ENCODE measurements around the gene SCN5A. TPM values are rescaled to one million over a fixed set of nuclear protein-coding genes. Genes with fewer than 3 reads are reported as not detected.

The SCN5A gene
- total RNA-seq, 1 donor from 2014 or later = 1.4 TPM

DNA sequence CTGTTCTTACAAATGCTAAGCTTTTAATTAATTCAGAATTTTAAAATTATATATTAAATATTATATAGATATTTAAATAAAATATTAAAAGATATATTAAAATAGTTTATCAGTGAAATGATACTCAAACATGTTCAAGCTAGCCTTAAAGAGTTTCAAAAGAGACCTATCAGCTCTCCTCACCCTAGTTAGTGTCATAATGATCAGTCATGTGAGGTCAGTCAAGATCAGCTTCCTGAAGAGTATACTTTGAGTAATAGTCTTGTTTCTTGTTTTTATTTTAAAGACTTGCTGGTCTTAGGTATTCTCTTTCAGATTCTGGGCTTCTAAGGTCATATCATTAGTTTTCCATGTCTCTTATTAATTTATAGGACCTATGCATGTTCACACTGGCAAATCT is 138.9 kb downstream of the SCN5A start:
- H3K36me3 Mint-ChIP-seq = peaks cover 21% of the 10 kb centered on the region
- no peaks in the 10 kb centered on the region for H3K4me1 Mint-ChIP-seq
- H3K9me3 Mint-ChIP-seq = no peaks in the 10 kb centered on the region
- H3K4me3 Mint-ChIP-seq = no peak overlapping the region
- H3K27me3 Mint-ChIP-seq (ENCODE audit: low read depth) = no peaks in the 10 kb centered on the region
- TF ChIP-seq, protein P1, sequence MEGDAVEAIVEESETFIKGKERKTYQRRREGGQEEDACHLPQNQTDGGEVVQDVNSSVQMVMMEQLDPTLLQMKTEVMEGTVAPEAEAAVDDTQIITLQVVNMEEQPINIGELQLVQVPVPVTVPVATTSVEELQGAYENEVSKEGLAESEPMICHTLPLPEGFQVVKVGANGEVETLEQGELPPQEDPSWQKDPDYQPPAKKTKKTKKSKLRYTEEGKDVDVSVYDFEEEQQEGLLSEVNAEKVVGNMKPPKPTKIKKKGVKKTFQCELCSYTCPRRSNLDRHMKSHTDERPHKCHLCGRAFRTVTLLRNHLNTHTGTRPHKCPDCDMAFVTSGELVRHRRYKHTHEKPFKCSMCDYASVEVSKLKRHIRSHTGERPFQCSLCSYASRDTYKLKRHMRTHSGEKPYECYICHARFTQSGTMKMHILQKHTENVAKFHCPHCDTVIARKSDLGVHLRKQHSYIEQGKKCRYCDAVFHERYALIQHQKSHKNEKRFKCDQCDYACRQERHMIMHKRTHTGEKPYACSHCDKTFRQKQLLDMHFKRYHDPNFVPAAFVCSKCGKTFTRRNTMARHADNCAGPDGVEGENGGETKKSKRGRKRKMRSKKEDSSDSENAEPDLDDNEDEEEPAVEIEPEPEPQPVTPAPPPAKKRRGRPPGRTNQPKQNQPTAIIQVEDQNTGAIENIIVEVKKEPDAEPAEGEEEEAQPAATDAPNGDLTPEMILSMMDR (IDR thresholded peaks at IDR 0.05; ENCODE audit: unreplicated experiment) = no peak
- no peak for DNase-seq (ENCODE audit: low spot score in 2 of 2, unreplicated experiment in 2 of 2)
- H3K27ac Mint-ChIP-seq = no peak overlapping the region

DNA sequence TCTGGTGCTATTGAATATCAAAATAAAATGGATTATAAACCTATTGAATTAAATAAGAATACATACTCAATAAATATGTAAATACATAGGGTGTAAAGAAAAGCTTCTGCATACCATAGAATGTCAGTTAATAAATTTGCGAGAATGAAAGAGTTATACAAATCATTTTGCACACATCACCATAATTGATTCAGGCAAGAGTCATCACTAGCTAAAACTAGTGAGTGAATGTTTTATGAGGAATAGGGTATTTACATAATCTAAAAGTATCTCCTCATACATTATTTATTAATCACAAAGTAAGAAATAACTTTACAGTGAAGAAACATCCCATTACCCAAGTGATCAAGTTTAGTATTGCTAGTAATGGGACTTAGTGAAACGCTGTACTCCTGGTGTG is 139.8 kb downstream of the SCN5A start:
- DNase-seq (ENCODE audit: low spot score in 2 of 2, unreplicated experiment in 2 of 2) = no peak
- H3K27me3 Mint-ChIP-seq (ENCODE audit: low read depth) = no peaks in the 10 kb centered on the region
- H3K4me3 Mint-ChIP-seq = no peak overlapping the region
- H3K36me3 Mint-ChIP-seq = peaks cover 21% of the 10 kb centered on the region
- H3K4me1 Mint-ChIP-seq = no peaks in the 10 kb centered on the region
- no peak overlapping the region for H3K27ac Mint-ChIP-seq
- TF ChIP-seq, protein P1 (IDR thresholded peaks at IDR 0.05; ENCODE audit: unreplicated experiment) = no peak
- no peaks in the 10 kb centered on the region for H3K9me3 Mint-ChIP-seq

DNA sequence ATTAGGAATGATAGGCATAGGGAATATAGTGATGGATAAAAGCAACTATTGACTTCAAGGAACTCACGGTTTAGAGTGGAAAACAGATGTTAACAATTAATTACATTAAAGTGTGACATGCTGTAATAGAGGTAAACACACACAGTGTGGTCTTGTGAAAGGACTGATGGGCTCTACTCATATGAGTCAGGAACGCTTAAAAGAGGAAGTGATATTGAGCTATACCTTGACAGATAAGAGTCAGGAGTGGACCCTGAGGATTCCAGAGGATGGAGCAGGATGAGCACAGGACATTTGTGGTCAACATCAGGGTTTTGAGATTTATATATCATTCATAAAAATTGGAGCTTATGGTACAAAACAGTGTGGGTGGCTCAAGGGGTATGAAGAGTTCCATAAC is 142.4 kb downstream of the SCN5A start:
- Mint-ChIP-seq H3K4me1 (no peaks in the 10 kb centered on the region), H3K4me3 (no peak overlapping the region), H3K27me3 (ENCODE audit: low read depth) (no peaks in the 10 kb centered on the region), H3K27ac (no peak overlapping the region), H3K9me3 (no peaks in the 10 kb centered on the region), H3K36me3 (peaks cover 17% of the 10 kb centered on the region)
- no peak for DNase-seq (ENCODE audit: low spot score in 2 of 2, unreplicated experiment in 2 of 2)
- TF ChIP-seq, protein P1 (IDR thresholded peaks at IDR 0.05; ENCODE audit: unreplicated experiment) = no peak

DNA sequence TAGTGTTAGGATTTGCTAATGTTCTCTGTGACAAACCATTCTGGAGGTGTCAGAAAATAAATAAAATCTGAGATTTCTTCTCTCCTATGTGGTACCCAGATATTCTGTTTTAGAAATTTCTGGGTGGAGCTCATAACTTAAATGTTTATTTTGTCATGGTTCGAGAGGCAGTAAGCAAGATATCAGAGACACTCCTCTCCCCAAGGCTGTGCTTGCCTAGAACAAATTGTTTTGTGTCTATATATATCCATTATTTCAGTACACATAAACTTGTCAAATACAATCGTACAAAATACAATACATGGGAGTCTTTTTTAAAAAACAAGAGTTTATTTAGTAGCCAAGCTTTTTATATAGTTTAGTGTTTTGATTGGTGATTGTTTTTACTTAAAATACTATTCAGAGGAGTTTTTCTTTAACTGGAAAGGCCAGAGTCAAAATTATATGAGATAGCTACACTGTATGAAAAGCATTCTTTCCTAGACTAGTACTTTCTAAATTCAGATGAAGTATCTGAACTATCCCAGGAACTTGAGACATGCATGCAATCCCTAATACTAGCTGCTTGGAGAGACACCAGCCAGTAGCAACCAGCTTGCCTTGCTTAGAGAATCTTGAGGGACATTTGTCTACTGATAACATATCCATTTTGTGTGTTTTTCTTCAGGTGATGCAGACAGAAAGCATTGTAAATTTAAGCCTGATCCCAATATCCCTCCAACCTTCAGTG is 148.6 kb downstream of the SCN5A start:
- Mint-ChIP-seq H3K4me1 (peaks cover 6% of the 10 kb centered on the region), H3K9me3 (no peaks in the 10 kb centered on the region), H3K4me3 (no peak overlapping the region), H3K36me3 (peaks cover 9% of the 10 kb centered on the region), H3K27ac (no peak overlapping the region), H3K27me3 (ENCODE audit: low read depth) (no peaks in the 10 kb centered on the region)
- DNase-seq (ENCODE audit: low spot score in 2 of 2, unreplicated experiment in 2 of 2) = no peak
- TF ChIP-seq, protein P1 (IDR thresholded peaks at IDR 0.05; ENCODE audit: unreplicated experiment) = no peak

Other genes with a start within 250 kb of the SCN5A start
- 45.5 to 50.4 TPM (median 49.9 TPM) in 3 replicates for gene ACVR2B, start 195.8 kb downstream of the SCN5A start, total RNA-seq
- 17.4 to 19.5 TPM (median 18.6 TPM) in 3 replicates for gene EXOG, start 153.3 kb downstream of the SCN5A start, total RNA-seq
- not detected in 3 replicates for gene SCN10A, start 166.5 kb upstream of the SCN5A start, total RNA-seq

Measured in mesothelial cell of epicardium (in vitro differentiated cells).